ENCODE data around the gene DPF3. TPM values are rescaled to one million over a fixed set of nuclear protein-coding genes. Genes with fewer than 3 reads are reported as not detected.

Gene DPF3
- total and polyA plus RNA-seq, 2 donors (not counting 1 experiment from before 2014, with no cell fraction given) = 3.4 to 10.2 TPM

- H3K27me3 ChIP-seq (replicated peaks in 1 of 4; ENCODE audit: control extremely low read depth in 1 of 4, control insufficient read depth in 3 of 4, insufficient read depth in 4 of 4, low read length in 3 of 4) = no peaks in the 10 kb centered on the region
- peaks cover 0 to 3% (median 0%) of the 10 kb centered on the region in 3 donors for H3K9me3 ChIP-seq (ENCODE audit: control extremely low read depth in 1 of 3, control insufficient read depth in 2 of 3, insufficient read depth in 1 of 3, low read length in 2 of 3)
- Mint-ChIP-seq H3K4me1 (peaks cover 63% of the 10 kb centered on the region), H3K27ac (peak overlapping the region; percentile 90), H3K4me3 (peak overlapping the region; percentile 30), H3K9me3 (ENCODE audit: insufficient read depth) (no peaks in the 10 kb centered on the region), H3K27me3 (no peaks in the 10 kb centered on the region)
- peaks cover 48 to 50% of the 10 kb centered on the region in 2 donors for H3K4me1 ChIP-seq (ENCODE audit: control insufficient read depth in 2 of 2, insufficient read depth in 2 of 2, low read length in 2 of 2)
- H3K79me2 ChIP-seq (ENCODE audit: control insufficient read depth, insufficient read depth, low read length) = no peaks in the 10 kb centered on the region
- peak overlapping the region; percentile 40 for H3K4me2 ChIP-seq (replicated peaks; ENCODE audit: low read depth, low read length, poor library complexity, severe bottlenecking)
- ATAC-seq (ENCODE audit: low read depth) = no peak
- H3K36me3 ChIP-seq (replicated peaks in 1 of 2; ENCODE audit: control extremely low read depth in 1 of 2, control insufficient read depth in 1 of 2, extremely low read depth in 1 of 2, insufficient read depth in 2 of 2, low read length in 1 of 2) = peaks cover 0 to 4% of the 10 kb centered on the region in 2 experiments
- intact Hi-C loops (cut with micrococcal nuclease) = loop anchor here (5.0 kb wide), 1 partner anchor 175 kb away; the partner anchor contains the start of gene DPF3
- H3K9ac ChIP-seq (ENCODE audit: low read length) = no peak overlapping the region
- no peak overlapping the region for H2AFZ ChIP-seq (ENCODE audit: insufficient read depth, low read depth, low read length, poor library complexity, severe bottlenecking)
- 100% methylated on average over 2 of the region's 2 CpGs for WGBS (ENCODE audit: insufficient coverage)
- TF ChIP-seq EZH2 (IDR thresholded peaks at IDR 0.05; ENCODE audit: borderline replicate concordance, insufficient read depth, low read depth, low read length, poor library complexity, severe bottlenecking) (no peak), CTCF (IDR thresholded peaks at IDR 0.05) (no peak)
- CTCF ChIA-PET = interaction anchor here (0.6 kb wide), 1 partner anchor 866 kb away, joined by 3 read pairs; no protein-coding TSS in a partner anchor
- H3K27ac ChIP-seq (ENCODE audit: low read length in 2 of 2) = peak overlapping the region in 1 of 2 donors; percentile 38
- H4K20me1 ChIP-seq (ENCODE audit: control insufficient read depth, insufficient read depth, low read length, poor library complexity, severe bottlenecking) = no peaks in the 10 kb centered on the region
- peak; percentile 7 for DNase-seq
- no peak overlapping the region for H3K4me3 ChIP-seq (ENCODE audit: control extremely low read depth in 1 of 5, extremely low read depth in 1 of 5, insufficient read depth in 1 of 5, low read depth in 2 of 5, low read length in 4 of 5)
- POLR2A ChIA-PET = no interaction called here
These were observed 176.7 kb downstream of the DPF3 start for GRCh38 chr14:72717220-72717619.

GRCh38 chr14:72716476-72716875, 177.4 kb downstream of the DPF3 start:
- TF ChIP-seq CTCF (IDR thresholded peaks at IDR 0.05) (no peak), EZH2 (IDR thresholded peaks at IDR 0.05; ENCODE audit: borderline replicate concordance, insufficient read depth, low read depth, low read length, poor library complexity, severe bottlenecking) (no peak)
- intact Hi-C loops (cut with micrococcal nuclease) = loop anchor here (5.0 kb wide), 1 partner anchor 176 kb away; the partner anchor contains the start of gene DPF3
- WGBS (ENCODE audit: insufficient coverage) = 98% methylated on average over 4 of the region's 4 CpGs
- H3K27ac Mint-ChIP-seq = peak overlapping the region; percentile 90
- POLR2A ChIA-PET = no interaction called here
- H3K27me3 ChIP-seq (replicated peaks in 1 of 4; ENCODE audit: control extremely low read depth in 1 of 4, control insufficient read depth in 3 of 4, insufficient read depth in 4 of 4, low read length in 3 of 4) = no peaks in the 10 kb centered on the region
- no peak overlapping the region for H2AFZ ChIP-seq (ENCODE audit: insufficient read depth, low read depth, low read length, poor library complexity, severe bottlenecking)
- DNase-seq (no peak), ATAC-seq (ENCODE audit: low read depth) (no peak)
- no peaks in the 10 kb centered on the region for H3K9me3 Mint-ChIP-seq (ENCODE audit: insufficient read depth)
- no peaks in the 10 kb centered on the region for H3K79me2 ChIP-seq (ENCODE audit: control insufficient read depth, insufficient read depth, low read length)
- H4K20me1 ChIP-seq (ENCODE audit: control insufficient read depth, insufficient read depth, low read length, poor library complexity, severe bottlenecking) = no peaks in the 10 kb centered on the region
- no peak overlapping the region for H3K9ac ChIP-seq (ENCODE audit: low read length)
- H3K4me3 Mint-ChIP-seq = peak overlapping the region; percentile 65
- no peak overlapping the region for H3K4me3 ChIP-seq (ENCODE audit: control extremely low read depth in 1 of 5, extremely low read depth in 1 of 5, insufficient read depth in 1 of 5, low read depth in 2 of 5, low read length in 4 of 5)
- peak overlapping the region; percentile 40 for H3K4me2 ChIP-seq (replicated peaks; ENCODE audit: low read depth, low read length, poor library complexity, severe bottlenecking)
- H3K27me3 Mint-ChIP-seq = no peaks in the 10 kb centered on the region
- peak overlapping the region in 1 of 2 donors; percentile 38 for H3K27ac ChIP-seq (ENCODE audit: low read length in 2 of 2)
- peaks cover 48 to 50% of the 10 kb centered on the region in 2 donors for H3K4me1 ChIP-seq (ENCODE audit: control insufficient read depth in 2 of 2, insufficient read depth in 2 of 2, low read length in 2 of 2)
- CTCF ChIA-PET = no interaction called here
- peaks cover 0 to 3% (median 0%) of the 10 kb centered on the region in 3 donors for H3K9me3 ChIP-seq (ENCODE audit: control extremely low read depth in 1 of 3, control insufficient read depth in 2 of 3, insufficient read depth in 1 of 3, low read length in 2 of 3)
- peaks cover 60% of the 10 kb centered on the region for H3K4me1 Mint-ChIP-seq
- H3K36me3 ChIP-seq (replicated peaks in 1 of 2; ENCODE audit: control extremely low read depth in 1 of 2, control insufficient read depth in 1 of 2, extremely low read depth in 1 of 2, insufficient read depth in 2 of 2, low read length in 1 of 2) = peaks cover 0 to 4% of the 10 kb centered on the region in 2 experiments

All from B cell (primary cell).